HCEC 1CT (cell line): ENCODE measurements around the gene AK1.

Experiments
- DNase-seq: peaks from one replicate; pipeline ENCODE4 v3.0.0-alpha.2; 2017

Gene AK1

GRCh38 chr9:127865645-127866464 is 11.6 kb downstream of the AK1 start:
- no peak for DNase-seq

GRCh38 chr9:127863191-127863621 is 14.3 kb downstream of the AK1 start:
- DNase-seq = no peak

- DNase-seq = no peak
Measured at GRCh38 chr9:127862075-127863011, 15.1 kb downstream of the AK1 start.

GRCh38 chr9:127860779-127861178 is 16.7 kb downstream of the AK1 start:
- no peak for DNase-seq

GRCh38 chr9:127860260-127860659 is 17.2 kb downstream of the AK1 start:
- DNase-seq = no peak

GRCh38 chr9:127858041-127858512 is 19.4 kb downstream of the AK1 start:
- no peak for DNase-seq

GRCh38 chr9:127857278-127857677 is 20.2 kb downstream of the AK1 start:
- DNase-seq = no peak

GRCh38 chr9:127856729-127857116 is 20.8 kb downstream of the AK1 start:
- no peak for DNase-seq

- no peak for DNase-seq
Measured at GRCh38 chr9:127856094-127856728, 21.3 kb downstream of the AK1 start.

GRCh38 chr9:127855522-127855921 is 22.0 kb downstream of the AK1 start:
- DNase-seq = no peak

GRCh38 chr9:127854960-127855359 is 22.5 kb downstream of the AK1 start:
- DNase-seq = no peak

- DNase-seq = peak; percentile 65
Measured at GRCh38 chr9:127854184-127854806, 23.2 kb downstream of the AK1 start, which contains the start of gene ENG. TSS of gene ENG (minus strand) at chr9:127854658. CDS start at chr9:127854355, 303 bp downstream.

- no peak for DNase-seq
Measured at GRCh38 chr9:127853312-127854183, 23.9 kb downstream of the AK1 start.

- DNase-seq = no peak
Measured at GRCh38 chr9:127852829-127853228, 24.6 kb downstream of the AK1 start.

- no peak for DNase-seq
Measured at GRCh38 chr9:127850286-127850830, 27.1 kb downstream of the AK1 start.

- no peak for DNase-seq
Measured at GRCh38 chr9:127848756-127849504, 28.5 kb downstream of the AK1 start.

GRCh38 chr9:127847833-127848755 is 29.4 kb downstream of the AK1 start:
- DNase-seq = no peak

GRCh38 chr9:127847178-127847510 is 30.3 kb downstream of the AK1 start:
- DNase-seq = no peak

- DNase-seq = no peak
Measured at GRCh38 chr9:127846443-127847177, 30.9 kb downstream of the AK1 start.
